Brain microvascular endothelial cell (primary cell): ENCODE results near the gene CTU1.

ENCODE experiments used
- DNase-seq: peaks from one replicate; pipeline ENCODE4 v3.0.0-alpha.2; 2020
- H3K27ac ChIP-seq: fragments of 250-450 bp; sonication (Bioruptor Pico); 2 replicates; pipeline ENCODE4 v1.5.1; 2020; ENCODE audit warnings: mild to moderate bottlenecking, moderate library complexity
- H3K27me3 ChIP-seq: fragments of 250-450 bp; sonication (Bioruptor Pico); replicated peaks from 2 replicates; pipeline ENCODE4 v1.5.1; 2020; ENCODE audit warnings: mild to moderate bottlenecking
- H3K36me3 ChIP-seq: fragments of 250-450 bp; sonication (Bioruptor Pico); replicated peaks from 2 replicates; pipeline ENCODE4 v1.5.1; 2020; ENCODE audit warnings: mild to moderate bottlenecking
- H3K4me3 ChIP-seq: 2 replicates; pipeline ENCODE4 v1.5.1; 2011; ENCODE audit warnings: low read depth, mild to moderate bottlenecking, control low read depth, low read length, moderate library complexity
- in situ Hi-C: cut with HindIII; loops from 2 replicates; pipeline ENCODE4 v1.10.0; 2017; ENCODE audit warnings: low sequenced_read_pairs, low pct_ligation_motif_present
- TF ChIP-seq, protein P1 (sequence below): IDR thresholded peaks from 2 replicates; pipeline ENCODE4 v1.5.1; 2011; ENCODE audit warnings: low read depth, mild to moderate bottlenecking, moderate library complexity, low read length, control low read depth, inconsistent platforms; ENCODE audit errors: missing control alignments

The CTU1 gene

DNA sequence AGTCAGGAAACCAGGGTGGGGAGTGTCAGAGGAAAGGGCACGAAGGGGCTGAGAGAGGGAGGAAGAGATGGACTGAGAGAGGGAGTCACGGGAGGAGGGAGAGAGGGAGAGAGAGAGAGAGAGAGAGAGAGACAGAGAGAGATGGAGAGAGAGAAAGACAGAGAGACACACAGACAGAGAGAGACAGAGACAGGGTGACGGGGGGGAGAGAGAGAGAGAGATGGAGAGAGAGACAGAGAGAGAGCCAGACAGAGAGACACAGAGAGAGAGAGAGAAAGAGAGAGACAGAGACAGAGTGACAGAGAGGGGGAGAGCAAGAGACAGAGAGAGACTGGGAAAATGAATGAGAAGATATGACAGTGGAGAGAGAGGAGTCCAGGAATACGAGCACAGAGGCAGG is 25.0 kb downstream of the CTU1 start:
- in situ Hi-C loops, result no loop called here
- TF ChIP-seq, protein P1, sequence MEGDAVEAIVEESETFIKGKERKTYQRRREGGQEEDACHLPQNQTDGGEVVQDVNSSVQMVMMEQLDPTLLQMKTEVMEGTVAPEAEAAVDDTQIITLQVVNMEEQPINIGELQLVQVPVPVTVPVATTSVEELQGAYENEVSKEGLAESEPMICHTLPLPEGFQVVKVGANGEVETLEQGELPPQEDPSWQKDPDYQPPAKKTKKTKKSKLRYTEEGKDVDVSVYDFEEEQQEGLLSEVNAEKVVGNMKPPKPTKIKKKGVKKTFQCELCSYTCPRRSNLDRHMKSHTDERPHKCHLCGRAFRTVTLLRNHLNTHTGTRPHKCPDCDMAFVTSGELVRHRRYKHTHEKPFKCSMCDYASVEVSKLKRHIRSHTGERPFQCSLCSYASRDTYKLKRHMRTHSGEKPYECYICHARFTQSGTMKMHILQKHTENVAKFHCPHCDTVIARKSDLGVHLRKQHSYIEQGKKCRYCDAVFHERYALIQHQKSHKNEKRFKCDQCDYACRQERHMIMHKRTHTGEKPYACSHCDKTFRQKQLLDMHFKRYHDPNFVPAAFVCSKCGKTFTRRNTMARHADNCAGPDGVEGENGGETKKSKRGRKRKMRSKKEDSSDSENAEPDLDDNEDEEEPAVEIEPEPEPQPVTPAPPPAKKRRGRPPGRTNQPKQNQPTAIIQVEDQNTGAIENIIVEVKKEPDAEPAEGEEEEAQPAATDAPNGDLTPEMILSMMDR, result no peak
- Histone ChIP-seq H3K36me3 (no peaks in the 10 kb centered on the region), H3K27ac (no peak overlapping the region), H3K4me3 (no peak overlapping the region), H3K27me3 (no peaks in the 10 kb centered on the region)
- no peak for DNase-seq

DNA sequence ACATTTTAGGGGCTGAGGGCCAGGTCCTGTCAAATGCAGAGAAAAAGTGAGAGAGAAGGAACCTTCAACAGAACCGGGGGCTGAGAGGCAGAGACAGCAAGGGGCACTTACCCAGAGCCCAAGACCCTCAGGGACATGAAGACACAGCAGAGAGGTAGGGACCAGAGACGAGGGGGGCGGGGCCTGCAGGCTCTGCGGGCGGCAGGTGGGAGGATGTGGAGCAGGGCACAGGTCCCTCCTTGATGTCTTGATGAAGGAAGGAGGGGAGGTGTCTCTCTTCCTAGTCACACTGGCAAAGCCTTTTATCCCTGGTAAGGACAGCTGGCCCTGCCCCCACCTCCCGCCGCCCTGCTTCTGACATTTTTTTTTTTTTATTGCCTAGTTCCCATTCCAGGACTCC is 25.6 kb downstream of the CTU1 start, which contains the start of gene KLK14:
Gene KLK14 (minus strand): TSS at position 277 of the 400 bp plus-strand sequence. CDS start 273 bp downstream, at position 4.
- no peak for DNase-seq
- no peaks in the 10 kb centered on the region for H3K27me3 ChIP-seq
- H3K4me3 ChIP-seq, result no peak within 1 kb of the TSS
- TF ChIP-seq, protein P1, result no peak
- no peaks in the 10 kb centered on the region for H3K36me3 ChIP-seq
- in situ Hi-C loops, result no loop called here
- H3K27ac ChIP-seq, result no peak within 1 kb of the TSS

DNA sequence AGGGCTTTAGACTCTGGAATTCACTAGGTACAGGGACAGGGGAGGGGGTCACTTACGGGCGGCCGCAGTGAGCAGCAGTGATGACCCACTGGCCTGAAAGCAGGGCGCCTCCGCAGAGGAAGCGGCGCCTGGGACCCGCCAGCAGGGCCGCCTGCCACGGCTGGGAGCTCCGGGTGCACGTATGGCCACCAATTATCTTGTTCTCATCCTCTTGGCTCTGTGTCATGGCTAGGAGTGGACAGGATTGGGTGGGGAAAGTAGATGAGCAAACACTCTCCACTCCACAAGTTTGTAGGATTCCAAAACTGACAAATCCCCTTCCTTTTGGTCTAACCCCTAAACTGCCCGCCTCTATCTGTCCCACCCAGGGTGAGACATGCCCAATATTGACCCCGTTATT is 26.7 kb downstream of the CTU1 start:
- Histone ChIP-seq H3K36me3 (no peaks in the 10 kb centered on the region), H3K27me3 (no peaks in the 10 kb centered on the region), H3K4me3 (no peak overlapping the region), H3K27ac (no peak overlapping the region)
- no peak for DNase-seq
- in situ Hi-C loops, result no loop called here
- TF ChIP-seq, protein P1, result no peak

DNA sequence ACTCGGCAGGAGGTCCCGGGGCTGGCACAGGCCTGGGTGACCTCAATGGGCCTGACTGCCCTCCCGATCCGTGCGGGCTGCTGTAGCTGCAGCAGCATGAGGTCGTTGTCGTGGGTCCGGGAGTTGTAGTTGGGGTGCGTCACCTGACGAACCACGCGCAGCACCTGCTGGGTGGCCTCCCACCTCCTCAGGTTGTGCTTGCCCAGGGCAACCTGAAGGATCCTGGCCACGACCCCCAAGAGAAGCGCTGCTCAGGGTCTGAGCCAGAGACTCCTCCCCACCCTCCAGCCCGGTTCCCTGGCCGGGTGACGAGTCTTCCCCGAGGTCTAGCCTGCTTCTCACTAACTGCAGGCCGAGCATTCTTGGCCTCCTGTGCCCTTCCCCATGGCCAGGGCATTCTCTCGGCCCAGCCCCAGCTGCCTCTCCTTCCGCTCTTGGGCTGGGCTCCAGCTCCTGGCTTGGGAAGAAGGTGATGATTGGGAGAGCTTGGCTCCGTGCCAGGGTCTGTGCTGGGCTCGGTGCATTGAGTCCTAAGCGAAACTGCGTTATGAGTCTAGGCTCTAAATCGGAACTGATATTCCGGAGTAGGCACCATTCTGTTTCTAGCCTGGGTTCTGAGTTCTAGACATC is 28.6 kb downstream of the CTU1 start:
- no peak for DNase-seq
- Histone ChIP-seq H3K4me3 (no peak overlapping the region), H3K27me3 (no peaks in the 10 kb centered on the region), H3K27ac (no peak overlapping the region), H3K36me3 (no peaks in the 10 kb centered on the region)
- in situ Hi-C loops, result no loop called here
- TF ChIP-seq, protein P1, result no peak

DNA sequence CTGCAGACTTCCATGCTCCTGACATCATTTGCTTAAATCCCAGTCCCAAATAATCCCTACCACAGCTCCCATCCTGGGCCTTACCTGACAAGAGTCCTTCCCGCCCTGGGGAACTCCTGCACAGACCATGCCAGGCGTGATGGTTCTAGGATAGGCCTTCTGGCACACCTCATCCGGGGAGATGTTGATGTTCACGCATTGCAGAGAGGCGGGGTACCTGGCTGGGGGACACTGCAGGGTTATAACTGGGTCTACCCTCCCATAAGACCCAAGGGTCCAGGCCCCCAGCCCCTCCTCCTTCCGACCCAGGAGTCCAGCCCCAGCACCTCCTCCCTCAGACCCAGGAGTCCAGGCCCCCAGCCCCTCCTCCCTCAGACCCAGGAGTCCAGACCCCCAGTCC is 29.5 kb downstream of the CTU1 start:
- no peaks in the 10 kb centered on the region for H3K27me3 ChIP-seq
- DNase-seq, result no peak
- H3K36me3 ChIP-seq, result no peaks in the 10 kb centered on the region
- in situ Hi-C loops, result no loop called here
- TF ChIP-seq, protein P1, result no peak
- no peak overlapping the region for H3K4me3 ChIP-seq
- no peak overlapping the region for H3K27ac ChIP-seq

DNA sequence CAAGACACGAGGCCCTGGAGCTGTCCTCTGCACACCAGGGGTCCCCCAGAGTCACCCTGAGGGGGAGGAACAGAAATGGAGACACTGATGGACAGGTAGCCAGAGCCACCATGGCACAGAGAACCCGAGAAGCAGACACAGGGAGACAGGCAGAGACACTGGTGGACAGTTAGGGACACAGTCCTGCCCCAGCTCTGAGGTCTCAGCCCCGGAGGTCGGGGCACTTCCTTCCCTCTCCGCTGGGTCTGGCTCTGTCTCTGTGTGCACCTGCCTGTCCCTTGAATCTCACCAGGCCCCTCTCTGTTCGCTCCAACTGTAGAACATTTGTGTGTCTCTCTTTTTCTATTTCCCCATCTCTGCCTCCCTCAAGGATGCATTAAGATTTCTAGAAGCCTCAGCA is 30.1 kb downstream of the CTU1 start:
- no peak overlapping the region for H3K27ac ChIP-seq
- TF ChIP-seq, protein P1, result no peak
- no peak overlapping the region for H3K4me3 ChIP-seq
- H3K36me3 ChIP-seq, result no peaks in the 10 kb centered on the region
- DNase-seq, result no peak
- in situ Hi-C loops, result no loop called here
- H3K27me3 ChIP-seq, result no peaks in the 10 kb centered on the region
